A549 (cell line): ENCODE data around the gene LMNA. TPM values are rescaled to one million over a fixed set of nuclear protein-coding genes. Genes with fewer than 3 reads are reported as not detected.
A peak's percentile ranks its signal among the peaks of the same experiment; 100 is the strongest.

ENCODE experiments used
- ATAC-seq, 2 experiments: fragments of 200-7000 bp in 1 of 2; fragments of >200 bp in 1 of 2; cut with Nextera tagmentation in 1 of 2; cut with Tn5 transposase in 1 of 2; 3 replicates each; pipeline versions ENCODE4 v1.8.0 to v1.9.1; 2018 to 2020; ENCODE audit warnings: mild to moderate bottlenecking in 1 of 2, moderate library complexity in 1 of 2
- CTCF ChIA-PET: fragments of 300-600 bp; sonication (Branson Sonifier 250); formaldehyde crosslinking; extraction: SDS; loops from one replicate; lab custom pipeline; 2021; ENCODE audit warnings: antibody characterized with exemption, inconsistent platforms; lab: Yijun Ruan, JAX
- POLR2A ChIA-PET: fragments of 350-600 bp; formaldehyde crosslinking; extraction: SDS; loops from one replicate; lab custom pipeline; 2021; ENCODE audit warnings: antibody characterized with exemption, inconsistent platforms; lab: Yijun Ruan, JAX
- DNase-seq, 2 experiments: peaks; one replicate each; pipeline versions ENCODE4 v3.0.0 to v3.0.0-alpha.2; 2011 to 2016; ENCODE audit warnings: low read depth in 1 of 2, low spot score in 1 of 2
- FAIRE-seq: peaks from 2 replicates; lab custom pipeline; 2011; peaks lifted over from hg19 to GRCh38; lab: Jason Lieb, UNC
- H3K27ac ChIP-seq, 2 experiments: fragments of >200 bp; sonication (Bioruptor Twin); formaldehyde crosslinking; 3 replicates each; pipeline ENCODE4 v1.5.1; 2016 to 2017
- H3K4me1 ChIP-seq: fragments of >200 bp; sonication (Bioruptor Twin); formaldehyde crosslinking; 3 replicates; pipeline ENCODE4 v1.6.1; 2016
- H3K4me2 ChIP-seq: fragments of >200 bp; sonication (Bioruptor Twin); formaldehyde crosslinking; 3 replicates; pipeline ENCODE4 v1.6.1; 2016
- H3K4me3 ChIP-seq: fragments of >200 bp; sonication (Bioruptor Twin); formaldehyde crosslinking; 3 replicates; pipeline ENCODE4 v1.5.1; 2016
- H3K9me3 ChIP-seq: fragments of >200 bp; sonication (Bioruptor Twin); formaldehyde crosslinking; 3 replicates; pipeline ENCODE4 v1.6.1; 2016
- CHD4 ChIP-seq: fragments of 200-600 bp; sonication (generic); IDR thresholded peaks from 2 replicates; pipeline ENCODE4 v1.6.1; 2016; ENCODE audit warnings: antibody characterized with exemption, mild to moderate bottlenecking, borderline replicate concordance
- EP300 ChIP-seq, 2 experiments: fragments of >200 bp; sonication (Bioruptor Twin); formaldehyde crosslinking; IDR thresholded peaks; 2 replicates in 1 of 2; 3 replicates in 1 of 2; pipeline ENCODE4 v1.6.1; 2016 to 2017
- FOSB ChIP-seq: fragments of 250-450 bp; sonication (Bioruptor Pico); IDR thresholded peaks from 2 replicates; pipeline ENCODE4 v1.5.0; 2020; ENCODE audit warnings: mild to moderate bottlenecking, moderate library complexity
- HOXA7 ChIP-seq: fragments of 250-450 bp; sonication (Bioruptor Pico); IDR thresholded peaks from 2 replicates; pipeline ENCODE4 v1.5.0; 2020; ENCODE audit warnings: mild to moderate bottlenecking, moderate library complexity
- JUN ChIP-seq, 2 experiments: fragments of >200 bp; sonication (Bioruptor Twin); formaldehyde crosslinking; IDR thresholded peaks; 2 replicates in 1 of 2; 3 replicates in 1 of 2; pipeline ENCODE4 v1.6.1; 2016 to 2017
- JUNB ChIP-seq: fragments of >200 bp; sonication (Bioruptor Twin); formaldehyde crosslinking; IDR thresholded peaks from 2 replicates; pipeline ENCODE4 v1.6.1; 2016
- MAZ ChIP-seq: fragments of 150-350 bp; IDR thresholded peaks from 2 replicates; pipeline ENCODE4 v1.6.1; 2014; ENCODE audit warnings: antibody characterized with exemption, low read depth, low read length, borderline replicate concordance
- NFE2L2 ChIP-seq: fragments of 150-350 bp; conservative IDR thresholded peaks from 2 replicates; pipeline ENCODE4 v1.6.1; 2014; ENCODE audit warnings: low read length
- PBX3 ChIP-seq: IDR thresholded peaks from 2 replicates; pipeline ENCODE4 v1.6.1; 2012
- POLR2A ChIP-seq: IDR thresholded peaks from 2 replicates; pipeline ENCODE4 v1.6.1; 2012; ENCODE audit warnings: mild to moderate bottlenecking, low read length
- POLR2AphosphoS2 ChIP-seq: conservative IDR thresholded peaks from 2 replicates; pipeline ENCODE4 v1.6.1; 2012; ENCODE audit warnings: low read length, improper control_type of control experiment, inconsistent platforms
- RAD21 ChIP-seq, 2 experiments: fragments of >200 bp in 1 of 2; sonication (Bioruptor Twin) in 1 of 2; formaldehyde crosslinking in 1 of 2; IDR thresholded peaks in 1 of 2; conservative IDR thresholded peaks in 1 of 2; 2 replicates in 1 of 2; 3 replicates in 1 of 2; pipeline ENCODE4 v1.6.1; 2012 to 2018; ENCODE audit warnings: inconsistent platforms in 1 of 2
- REST ChIP-seq: fragments of 200-600 bp; sonication (generic); IDR thresholded peaks from 2 replicates; pipeline ENCODE4 v1.6.1; 2016; ENCODE audit warnings: antibody characterized with exemption, mild to moderate bottlenecking, moderate library complexity
- RFX5 ChIP-seq: fragments of 450-650 bp; IDR thresholded peaks from 2 replicates; pipeline ENCODE4 v1.7.1; 2014; ENCODE audit warnings: antibody characterized with exemption, mild to moderate bottlenecking, moderate library complexity
- SMC3 ChIP-seq: fragments of >200 bp; sonication (Bioruptor Twin); formaldehyde crosslinking; IDR thresholded peaks from 3 replicates; pipeline ENCODE4 v1.6.1; 2018; ENCODE audit warnings: inconsistent platforms
- TFCP2L1 ChIP-seq: fragments of 250-450 bp; sonication (Bioruptor Pico); IDR thresholded peaks from 2 replicates; pipeline ENCODE4 v1.5.0; 2021; ENCODE audit warnings: mild to moderate bottlenecking
- USF2 ChIP-seq: fragments of 450-650 bp; IDR thresholded peaks from 2 replicates; pipeline ENCODE4 v1.6.1; 2014; ENCODE audit warnings: antibody characterized with exemption
- ZNF302 ChIP-seq: fragments of 250-450 bp; sonication (Bioruptor Pico); IDR thresholded peaks from 2 replicates; pipeline ENCODE4 v1.9.0; 2021; ENCODE audit warnings: inconsistent platforms, mild to moderate bottlenecking, moderate library complexity
- WGBS: methylation state at CpG from one replicate; pipeline ENCODE4 v1.1.6; 2017; ENCODE audit errors: missing lambda C conversion rate; 5-methylcytosine and 5-hydroxymethylcytosine counted together
- polyA plus RNA-seq, 4 experiments: library from polyadenylated mRNA; depleted of rRNA in 3 of 4; stranded (reverse); fragments of >200 nt; fragmentation: RNase III in 1 of 4; extraction: RNeasy Plus Mini Kit Qiagen cat#74134 plus additional on column Dnase treatment in 1 of 4; gene quantifications; 2 replicates in 3 of 4; 3 replicates in 1 of 4; pipeline ENCODE4 v1.2.3, GENCODE V29; 2011 to 2017
- TF ChIP-seq, protein P1 (sequence below): IDR thresholded peaks from 2 replicates; pipeline ENCODE4 v1.6.1; 2012; ENCODE audit warnings: low read depth, borderline replicate concordance
- TF ChIP-seq, protein P2 (sequence below): fragments of >200 bp; sonication (Bioruptor Twin); formaldehyde crosslinking; IDR thresholded peaks from 2 replicates; pipeline ENCODE4 v1.6.1; 2016
- TF ChIP-seq, protein P3 (sequence below): fragments of 150-350 bp; IDR thresholded peaks from 2 replicates; pipeline ENCODE4 v1.6.1; 2014; ENCODE audit warnings: low read depth, mild to moderate bottlenecking, low read length
- TF ChIP-seq, protein P4 (sequence below): IDR thresholded peaks from 2 replicates; pipeline ENCODE4 v1.6.1; 2012

Gene LMNA
- polyA plus RNA-seq, 2 of the 4 experiments (the other 2 are of a cell fraction): 214 to 286 TPM

DNA sequence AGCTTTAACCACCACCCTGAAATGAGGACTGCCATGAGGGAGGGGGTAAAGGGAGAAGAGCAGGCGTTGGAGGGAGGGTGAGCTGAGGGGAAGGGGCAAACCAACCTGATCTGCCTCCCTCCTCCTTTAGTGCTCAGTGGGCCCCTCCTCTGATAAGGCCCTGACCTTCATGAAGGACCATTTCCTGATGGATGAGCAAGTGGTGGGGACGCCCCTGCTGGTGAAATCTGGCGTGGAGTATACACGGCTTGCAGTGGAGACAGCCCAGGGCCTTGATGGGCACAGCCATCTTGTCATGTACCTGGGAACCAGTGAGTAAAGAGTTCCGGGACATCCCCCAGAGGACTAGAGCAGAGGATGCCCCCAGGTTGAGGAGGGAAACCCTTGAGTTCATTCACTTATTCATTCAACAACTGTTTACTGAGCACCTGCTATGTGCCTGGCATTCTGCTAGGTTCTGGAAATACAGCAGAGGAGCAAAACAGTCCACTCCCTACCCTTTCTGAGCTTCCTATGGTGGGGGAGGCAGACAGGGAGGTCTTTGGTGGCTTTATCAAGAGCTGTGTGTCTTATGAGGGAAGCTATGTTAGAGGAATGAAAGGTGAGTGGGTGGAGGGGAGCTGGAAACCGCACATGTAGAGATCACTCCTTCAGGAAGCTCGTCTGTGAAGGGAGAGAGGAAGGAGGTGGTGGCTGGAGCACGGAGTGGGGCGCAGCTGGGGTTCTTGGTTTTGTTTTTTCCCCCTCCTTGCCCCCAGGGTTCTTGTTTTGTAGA is 58.4 kb downstream of the LMNA start:
- peak; percentile 32 to 47 for DNase-seq
- ChIA-PET POLR2A (interaction anchor here (1.0 kb wide), 1 partner anchor 40 kb away, joined by 3 read pairs; no protein-coding TSS in a partner anchor), CTCF (interaction anchor here (0.6 to 5.5 kb wide), 8 partner anchors 13 to 91 kb away, joined by 3 to 35 read pairs (median 4); partner anchors contain the start of gene SLC25A44)
- H3K4me2 ChIP-seq: no peak overlapping the region
- no peaks in the 10 kb centered on the region for H3K9me3 ChIP-seq
- no peak overlapping the region for H3K27ac ChIP-seq
- WGBS: 76% methylated on average over 9 of the region's 9 CpGs
- peak; percentile 72 to 75; a peak in 4 of 6 replicates for ATAC-seq
- TF ChIP-seq POLR2AphosphoS2 (no peak), REST (no peak), MAZ (no peak), FOSB (no peak), TFCP2L1 (CRISPR knock-in tag) (no peak)
- TF ChIP-seq, protein P1, sequence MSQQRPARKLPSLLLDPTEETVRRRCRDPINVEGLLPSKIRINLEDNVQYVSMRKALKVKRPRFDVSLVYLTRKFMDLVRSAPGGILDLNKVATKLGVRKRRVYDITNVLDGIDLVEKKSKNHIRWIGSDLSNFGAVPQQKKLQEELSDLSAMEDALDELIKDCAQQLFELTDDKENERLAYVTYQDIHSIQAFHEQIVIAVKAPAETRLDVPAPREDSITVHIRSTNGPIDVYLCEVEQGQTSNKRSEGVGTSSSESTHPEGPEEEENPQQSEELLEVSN: no peak
- no peaks in the 10 kb centered on the region for H3K4me1 ChIP-seq
- FAIRE-seq: no peak
- no peak overlapping the region for H3K4me3 ChIP-seq

GRCh38 chr1:156176610-156177210 is 62.2 kb downstream of the LMNA start:
- H3K4me1 ChIP-seq: peaks cover 17% of the 10 kb centered on the region
- peak in 1 of 2 experiments; percentile 13; a peak in 1 of 6 replicates for ATAC-seq
- ChIA-PET POLR2A (interaction anchor here (0.6 to 1.1 kb wide), 2 partner anchors 17 to 41 kb away, joined by 3 to 9 read pairs; partner anchors contain the start of gene SLC25A44), CTCF (interaction anchor here (1.4 to 5.5 kb wide), 2 partner anchors 48 to 81 kb away, joined by 3 to 35 read pairs; no protein-coding TSS in a partner anchor)
- H3K4me3 ChIP-seq: no peak overlapping the region
- TF ChIP-seq SMC3 (no peak), JUN (IDR thresholded peaks at IDR 0.05) (no peak), NFE2L2 (no peak), ZNF302 (CRISPR knock-in tag) (no peak), MAZ (no peak), POLR2A (no peak), TFCP2L1 (CRISPR knock-in tag) (no peak), POLR2AphosphoS2 (no peak)
- TF ChIP-seq, protein P2, sequence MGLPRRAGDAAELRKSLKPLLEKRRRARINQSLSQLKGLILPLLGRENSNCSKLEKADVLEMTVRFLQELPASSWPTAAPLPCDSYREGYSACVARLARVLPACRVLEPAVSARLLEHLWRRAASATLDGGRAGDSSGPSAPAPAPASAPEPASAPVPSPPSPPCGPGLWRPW: no peak
- no peaks in the 10 kb centered on the region for H3K9me3 ChIP-seq
- no peak for DNase-seq
- H3K27ac ChIP-seq: peak overlapping the region in 1 of 2 experiments; percentile 37; a peak in 1 of 6 replicates
- FAIRE-seq: no peak
- WGBS: 77% methylated on average over 8 of the region's 12 CpGs
- H3K4me2 ChIP-seq: no peak overlapping the region

- H3K9me3 ChIP-seq: no peaks in the 10 kb centered on the region
- POLR2A ChIA-PET: no interaction called here
- WGBS: 91% methylated on average over 7 of the region's 7 CpGs
- no peak for DNase-seq
- H3K4me2 ChIP-seq: no peak overlapping the region
- peaks cover 18% of the 10 kb centered on the region for H3K4me1 ChIP-seq
- H3K4me3 ChIP-seq: no peak overlapping the region
- peak overlapping the region in 1 of 2 experiments; percentile 37; a peak in 3 of 6 replicates for H3K27ac ChIP-seq
- no peak for FAIRE-seq
- CTCF ChIA-PET: interaction anchor here (0.5 to 1.1 kb wide), 4 partner anchors 19 to 267 kb away, joined by 3 to 4 read pairs (median 3); no protein-coding TSS in a partner anchor
- ATAC-seq: peak in 1 of 2 experiments; percentile 17; a peak in 2 of 6 replicates
- TF ChIP-seq RFX5 (no peak), RAD21 (conservative IDR thresholded peaks at IDR 0.05 in 1 of 2, IDR thresholded peaks at IDR 0.05 in 1 of 2) (no peak), JUNB (no peak), CHD4 (no peak), USF2 (no peak), EP300 (IDR thresholded peaks at IDR 0.05) (no peak), PBX3 (no peak), HOXA7 (no peak)
- TF ChIP-seq, protein P3, sequence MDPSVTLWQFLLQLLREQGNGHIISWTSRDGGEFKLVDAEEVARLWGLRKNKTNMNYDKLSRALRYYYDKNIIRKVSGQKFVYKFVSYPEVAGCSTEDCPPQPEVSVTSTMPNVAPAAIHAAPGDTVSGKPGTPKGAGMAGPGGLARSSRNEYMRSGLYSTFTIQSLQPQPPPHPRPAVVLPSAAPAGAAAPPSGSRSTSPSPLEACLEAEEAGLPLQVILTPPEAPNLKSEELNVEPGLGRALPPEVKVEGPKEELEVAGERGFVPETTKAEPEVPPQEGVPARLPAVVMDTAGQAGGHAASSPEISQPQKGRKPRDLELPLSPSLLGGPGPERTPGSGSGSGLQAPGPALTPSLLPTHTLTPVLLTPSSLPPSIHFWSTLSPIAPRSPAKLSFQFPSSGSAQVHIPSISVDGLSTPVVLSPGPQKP: no peak
- TF ChIP-seq, protein P4, sequence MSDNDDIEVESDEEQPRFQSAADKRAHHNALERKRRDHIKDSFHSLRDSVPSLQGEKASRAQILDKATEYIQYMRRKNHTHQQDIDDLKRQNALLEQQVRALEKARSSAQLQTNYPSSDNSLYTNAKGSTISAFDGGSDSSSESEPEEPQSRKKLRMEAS: no peak
Measured at GRCh38 chr1:156177919-156178654, 63.6 kb downstream of the LMNA start.
